Measurements from ENCODE around the gene RGS6.

DNA sequence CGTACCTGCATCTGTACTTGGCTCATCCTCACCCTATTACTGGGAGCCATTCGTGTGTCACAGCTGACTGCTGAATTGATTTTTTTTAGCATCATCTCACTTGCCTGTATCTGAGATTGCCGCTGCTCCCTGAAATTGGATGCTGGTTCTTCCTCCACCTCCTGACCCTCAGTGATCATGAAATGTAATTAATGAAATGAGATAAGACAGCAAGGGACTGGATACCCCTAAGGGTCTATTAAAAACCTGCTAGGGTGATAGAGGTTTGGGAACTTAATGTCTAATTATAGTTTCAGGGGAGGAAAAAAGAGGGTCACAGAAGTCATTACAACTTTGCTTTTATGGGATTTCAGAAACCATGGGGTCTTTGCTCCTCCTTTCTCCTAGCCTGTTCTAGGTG is 551.1 kb downstream of the RGS6 start:
- no peak for TF ChIP-seq YY1 (IDR thresholded peaks at IDR 0.05; ENCODE audit: insufficient read depth, insufficient read length)
- no peak for TF ChIP-seq ZNF274 (IDR thresholded peaks at IDR 0.05; ENCODE audit: low read depth, low read length)
- TF ChIP-seq SUZ12 (IDR thresholded peaks at IDR 0.05; ENCODE audit: extremely low read depth, insufficient read depth, insufficient read length) = no peak
